HG03571 (cell line): Measurements from ENCODE around the gene HSPH1.

ENCODE experiments used
- ATAC-seq: cut with Tn5 transposase; IDR thresholded peaks from one replicate; pipeline ENCODE4 v1.9.1; 2021; ENCODE audit not compliant: unreplicated experiment

Gene HSPH1

DNA sequence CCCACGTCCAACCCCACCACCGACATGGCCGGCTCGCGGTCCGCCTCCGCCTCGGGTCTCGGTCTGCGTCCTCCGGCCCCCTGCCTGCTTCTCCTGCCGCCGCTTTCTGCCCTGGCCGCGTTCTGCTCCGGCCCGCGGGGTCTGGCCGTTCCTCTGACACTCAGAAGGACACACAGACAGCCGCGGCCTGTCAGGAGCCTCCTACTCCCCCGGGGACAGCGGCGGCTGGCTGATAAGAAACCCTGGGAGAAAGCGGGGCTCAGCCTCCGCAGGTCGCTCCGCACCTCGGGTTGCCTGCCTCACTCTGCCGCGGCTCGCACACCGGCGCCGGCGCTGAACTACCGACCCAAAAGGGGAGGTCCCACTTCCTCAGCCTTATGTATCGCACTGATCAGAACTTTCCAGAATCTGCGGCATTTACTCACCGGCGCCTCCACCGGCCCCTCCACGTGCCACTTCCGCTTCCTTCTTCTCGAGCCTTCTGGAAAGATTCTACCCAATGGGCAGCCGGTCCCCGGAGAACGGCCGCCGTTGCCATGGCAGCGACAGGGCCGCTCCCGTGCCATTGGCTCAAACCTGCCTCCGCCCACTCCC lies at the start of gene HSPH1:
TSS of gene HSPH1 (minus strand) at position 348 of the 594 bp plus-strand sequence. CDS start at position 26, 322 bp downstream.
- ATAC-seq: peak; percentile 80

DNA sequence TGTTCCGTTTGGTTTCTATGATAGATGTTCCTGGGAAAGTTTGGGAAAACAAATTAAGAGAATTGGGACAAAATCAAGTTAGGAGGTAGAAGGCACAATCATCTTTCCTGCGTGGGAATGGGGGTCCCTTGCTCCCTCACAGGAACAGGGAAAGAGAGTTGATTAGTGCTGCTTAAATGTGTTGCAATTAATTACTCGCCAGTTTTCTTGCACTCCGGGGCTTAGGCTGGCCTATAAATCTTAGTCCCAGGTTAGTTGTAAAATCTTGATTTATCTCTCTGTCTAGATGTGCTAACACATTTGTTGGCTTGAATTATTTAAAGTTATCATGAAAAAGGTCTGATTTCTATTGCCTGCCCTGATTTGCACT lies 48.1 kb upstream of the HSPH1 start:
- ATAC-seq: no peak

DNA sequence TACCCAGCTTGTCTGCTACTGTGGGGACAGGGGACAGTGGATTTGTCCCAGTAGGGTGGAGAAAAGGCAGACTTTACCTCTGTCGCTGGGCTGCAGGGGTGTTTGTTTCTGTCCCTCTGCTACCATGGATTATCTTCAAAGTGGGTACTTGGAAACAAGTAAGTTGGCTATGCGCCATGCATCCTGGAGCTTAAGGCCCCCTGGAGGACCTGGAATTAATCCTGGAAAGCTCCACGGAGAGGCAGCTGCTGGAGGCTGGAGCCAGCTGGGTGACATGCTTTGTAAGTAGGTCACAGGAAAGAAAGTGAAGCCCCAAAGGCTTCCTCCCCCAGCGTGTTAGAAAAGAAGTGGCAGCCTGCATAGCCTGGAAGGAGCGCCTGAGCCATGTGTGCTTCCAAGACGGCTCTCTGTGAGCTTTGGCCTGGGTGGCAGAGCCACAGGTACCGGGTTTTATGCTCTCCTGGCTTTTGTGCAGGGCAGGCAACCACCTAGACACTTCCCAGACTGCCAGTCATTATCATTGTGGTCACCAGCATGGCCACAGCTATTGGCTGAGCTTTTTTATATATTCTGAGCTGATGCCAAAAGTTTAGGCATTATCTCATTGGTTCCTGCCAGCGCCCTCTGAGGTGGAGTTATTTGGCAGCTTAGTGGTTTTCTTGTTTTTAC lies 47.6 kb upstream of the HSPH1 start:
- ATAC-seq: no peak

DNA sequence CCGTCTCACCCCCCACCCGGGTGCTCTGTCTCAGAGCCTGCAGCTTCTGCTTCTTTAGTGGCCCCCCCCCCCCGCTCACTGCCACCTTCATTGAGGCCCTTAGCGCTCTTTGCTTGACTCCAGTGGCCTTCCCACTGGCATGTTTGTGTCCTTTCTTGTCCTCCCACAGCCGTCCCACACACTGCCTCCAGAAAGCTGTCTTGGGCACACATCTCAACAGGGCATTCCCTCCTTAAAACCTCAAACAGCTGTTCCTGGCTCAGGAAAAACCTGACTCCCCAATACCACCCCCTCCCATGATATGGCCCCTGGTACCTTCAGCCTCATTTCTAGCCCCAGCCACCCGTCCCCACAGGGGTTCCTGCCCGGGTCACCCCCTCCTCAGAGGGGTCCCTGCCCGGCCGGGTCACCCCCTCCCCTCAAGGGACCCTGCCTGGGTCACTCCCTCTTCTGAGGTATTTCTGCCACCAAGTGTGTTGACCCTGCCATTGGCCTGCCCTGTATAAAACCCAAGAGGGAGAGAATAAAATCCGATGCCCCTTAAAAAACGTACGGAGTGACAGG lies 46.9 kb upstream of the HSPH1 start:
- no peak for ATAC-seq

DNA sequence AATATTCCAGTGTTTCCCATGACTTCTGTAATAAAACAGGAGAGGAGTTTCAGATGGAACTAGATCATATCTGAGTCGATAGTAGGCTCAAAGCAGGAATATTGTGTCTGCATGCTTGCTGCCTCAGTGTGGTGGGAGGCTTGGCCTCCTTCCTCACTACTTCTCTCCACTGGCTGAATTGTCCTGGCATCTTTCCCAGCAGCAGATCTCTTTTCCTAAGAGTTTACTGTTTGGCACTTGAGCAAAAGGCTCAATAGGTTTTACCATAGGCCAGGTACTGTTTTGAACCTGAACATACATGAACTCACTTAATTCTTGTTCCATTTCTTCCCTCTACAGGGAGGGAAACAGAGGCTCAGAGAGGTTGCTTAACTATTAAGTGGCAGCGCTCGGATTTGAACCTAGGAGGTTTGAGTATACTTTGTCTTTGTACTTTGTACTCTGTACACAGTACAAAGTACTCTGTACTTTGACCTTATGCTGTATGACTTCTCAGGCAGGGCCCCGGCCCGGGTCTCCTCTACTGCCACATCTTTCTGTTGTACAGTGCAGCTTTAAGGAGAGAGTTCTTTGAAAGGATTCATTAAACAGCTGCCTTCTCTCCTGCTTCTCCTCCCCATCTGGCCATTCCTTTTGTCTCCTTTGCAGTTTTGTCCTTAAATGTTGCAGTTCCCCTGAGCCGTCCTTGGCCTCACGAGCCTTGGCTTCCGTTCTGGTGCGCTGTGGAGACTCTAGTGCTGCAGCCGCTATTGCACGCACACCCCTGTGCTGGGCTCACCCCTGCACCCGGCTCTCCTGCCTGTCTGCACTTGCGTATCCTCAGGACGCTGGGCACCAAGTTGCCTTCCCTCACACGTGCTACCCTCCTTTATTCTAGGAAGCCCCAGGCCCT lies 46.2 kb upstream of the HSPH1 start:
- no peak for ATAC-seq

DNA sequence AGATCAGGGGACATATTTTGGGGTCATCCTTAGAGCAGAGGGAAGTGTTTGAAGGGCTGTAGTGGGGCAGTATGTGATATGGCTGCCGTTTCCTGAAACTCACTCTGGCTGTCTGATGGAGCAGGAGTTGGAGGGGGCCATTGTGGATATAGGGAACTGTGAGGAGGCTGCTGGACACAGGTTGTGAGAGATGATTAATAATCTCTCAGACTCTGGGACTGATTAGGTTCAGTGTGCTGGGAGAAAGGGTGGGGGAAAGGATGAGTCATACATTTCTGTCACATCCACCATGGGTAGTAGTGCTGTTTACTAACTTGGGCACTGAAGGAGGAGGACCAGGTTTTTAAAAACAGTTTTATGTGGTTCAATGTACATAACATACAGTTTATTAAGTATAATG lies 42.9 kb upstream of the HSPH1 start:
- no peak for ATAC-seq

DNA sequence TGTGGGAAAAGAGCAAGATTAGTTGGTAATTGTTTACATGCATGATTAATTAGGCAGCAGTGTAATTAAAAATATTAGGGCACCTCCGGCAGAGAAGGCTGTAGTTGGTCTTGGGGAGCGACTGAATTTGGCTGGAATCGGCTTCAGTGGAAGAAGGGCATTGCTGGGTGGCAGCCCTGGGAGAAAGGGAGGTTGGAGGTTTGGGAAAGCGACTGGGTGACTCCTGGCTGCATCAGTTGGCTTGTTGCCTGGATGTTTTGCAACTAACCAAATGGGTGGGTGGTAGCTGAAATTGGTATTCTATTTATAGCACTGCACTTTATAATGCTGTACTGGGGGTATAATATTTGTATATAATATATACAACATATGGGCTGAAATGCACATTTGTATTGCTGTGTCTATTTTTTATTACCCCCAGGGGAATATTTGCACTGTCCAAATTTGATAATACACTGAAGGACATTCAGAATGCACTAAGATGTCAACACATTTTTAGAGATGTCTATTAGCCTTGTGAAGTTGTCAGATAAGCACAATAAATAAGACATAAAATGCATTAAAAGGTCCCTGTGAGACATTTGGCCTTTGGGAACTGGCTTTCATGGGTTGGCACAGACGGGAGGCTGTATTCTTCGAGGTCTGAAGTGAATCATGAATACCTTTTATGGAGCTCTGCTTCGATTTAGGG lies 39.8 kb upstream of the HSPH1 start:
- no peak for ATAC-seq

DNA sequence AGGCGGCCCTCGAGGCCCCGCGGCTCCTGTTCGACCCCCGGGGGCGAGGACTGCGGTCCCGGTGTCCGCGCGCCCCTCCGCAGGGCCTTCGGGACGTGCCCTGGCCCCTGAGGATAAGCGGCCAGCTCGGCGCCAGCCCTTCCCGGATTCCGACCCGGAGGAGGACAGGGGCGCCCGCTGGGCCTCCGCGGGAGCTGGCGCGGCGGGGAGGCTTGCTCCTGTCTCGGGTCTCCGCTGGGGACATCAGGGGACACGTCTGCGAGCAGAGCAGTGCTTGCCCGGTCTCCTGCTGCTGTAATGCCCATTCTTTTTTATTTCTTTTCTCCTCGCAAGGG lies 38.9 kb upstream of the HSPH1 start:
- ATAC-seq: peak; percentile 26

DNA sequence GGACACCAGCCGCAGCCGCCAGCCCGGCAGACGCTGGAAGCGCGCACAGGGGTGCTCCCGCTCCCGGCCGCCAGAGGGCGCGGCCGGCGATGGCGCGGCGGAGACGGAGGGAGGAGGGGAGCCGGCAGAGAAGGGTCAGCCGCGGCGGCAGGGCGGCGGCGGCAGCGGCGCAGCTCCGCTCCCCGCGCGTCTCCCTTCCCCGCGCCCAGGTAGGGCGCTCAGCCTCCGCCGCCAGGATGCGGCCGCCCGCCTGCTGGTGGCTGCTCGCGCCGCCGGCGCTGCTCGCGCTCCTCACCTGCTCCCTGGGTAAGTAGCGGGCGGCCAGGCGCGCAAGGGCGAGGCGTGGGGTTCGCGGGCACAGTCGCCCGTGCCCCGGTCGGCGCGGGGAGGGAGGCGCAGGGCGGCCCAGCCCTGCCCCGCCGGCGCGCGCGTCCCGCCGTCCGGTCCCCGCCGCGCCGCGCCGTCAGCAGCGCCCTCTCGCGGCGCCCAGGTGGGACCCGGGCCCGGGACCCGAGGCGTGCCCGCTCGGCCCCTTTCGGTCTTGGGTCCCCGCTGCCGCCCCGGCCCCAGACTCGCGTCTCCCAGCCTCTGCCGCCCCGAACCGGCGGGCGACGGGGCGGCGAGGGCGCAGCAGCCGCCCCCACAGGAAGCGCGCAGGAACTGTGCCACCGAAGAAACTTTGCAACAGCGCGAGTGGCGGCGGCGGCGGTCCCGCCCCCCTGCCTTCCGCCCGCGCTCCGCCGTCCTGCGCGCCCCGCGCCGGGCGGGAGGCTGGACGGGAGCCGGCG lies 38.3 kb upstream of the HSPH1 start, which contains the start of gene B3GLCT:
TSS of gene B3GLCT (plus strand) at position 127 of the 788 bp plus-strand sequence. CDS start at position 237, 110 bp downstream.
- peak; percentile 82 for ATAC-seq

DNA sequence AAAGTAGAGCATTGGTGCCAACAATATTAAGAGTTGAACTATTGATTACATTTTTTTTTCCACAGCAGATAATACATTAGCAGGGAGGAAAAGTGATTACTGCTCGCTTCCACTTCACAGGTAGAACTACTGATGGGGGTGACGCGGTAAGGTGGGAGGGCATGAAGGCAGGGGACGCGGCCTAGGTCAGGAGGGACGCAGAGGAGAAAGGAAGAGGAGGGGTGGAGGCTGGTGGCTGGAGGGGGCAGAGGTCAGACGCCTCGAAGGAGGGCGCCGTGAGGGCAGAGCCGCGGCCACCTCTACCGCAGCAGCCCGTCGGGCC lies 37.8 kb upstream of the HSPH1 start:
- no peak for ATAC-seq

DNA sequence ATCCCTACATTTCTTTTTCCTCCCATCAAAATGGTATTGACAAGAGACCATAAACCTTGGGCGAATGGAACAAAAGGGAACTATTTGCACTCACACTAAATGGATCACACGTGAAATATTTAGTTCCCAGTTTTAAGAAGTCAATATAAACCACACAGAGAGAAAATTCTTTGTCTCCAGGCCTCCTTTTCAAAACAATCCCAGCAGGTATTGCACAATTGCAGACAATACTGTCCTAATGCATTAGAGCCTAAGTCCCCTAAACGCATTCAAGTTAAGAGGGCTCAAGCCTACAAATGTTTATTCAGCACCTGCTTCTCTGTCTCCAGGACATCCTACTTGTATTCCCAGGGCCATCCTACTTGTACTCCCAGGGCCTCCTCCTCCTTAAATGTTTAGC lies 36.8 kb upstream of the HSPH1 start:
- no peak for ATAC-seq

DNA sequence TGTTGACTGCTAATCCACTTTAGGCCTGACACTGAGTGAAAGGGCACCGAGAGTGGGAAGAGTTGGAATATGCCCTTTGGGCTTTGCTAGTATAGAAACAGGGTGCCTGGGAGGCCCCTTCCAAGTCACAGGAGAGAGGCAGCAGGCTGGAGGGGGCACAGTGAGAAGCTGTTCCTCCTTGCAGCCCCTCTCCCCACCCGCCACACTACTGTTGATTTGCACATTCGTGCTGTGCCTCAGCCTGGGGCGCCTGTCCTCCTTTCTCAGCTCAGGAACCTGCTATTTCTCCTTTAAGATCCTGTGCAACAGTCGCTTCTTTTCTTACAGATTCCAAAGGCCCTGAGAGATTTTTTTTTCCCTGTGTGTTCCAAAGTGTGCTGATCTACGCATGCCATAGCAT lies 35.3 kb upstream of the HSPH1 start:
- ATAC-seq: no peak

DNA sequence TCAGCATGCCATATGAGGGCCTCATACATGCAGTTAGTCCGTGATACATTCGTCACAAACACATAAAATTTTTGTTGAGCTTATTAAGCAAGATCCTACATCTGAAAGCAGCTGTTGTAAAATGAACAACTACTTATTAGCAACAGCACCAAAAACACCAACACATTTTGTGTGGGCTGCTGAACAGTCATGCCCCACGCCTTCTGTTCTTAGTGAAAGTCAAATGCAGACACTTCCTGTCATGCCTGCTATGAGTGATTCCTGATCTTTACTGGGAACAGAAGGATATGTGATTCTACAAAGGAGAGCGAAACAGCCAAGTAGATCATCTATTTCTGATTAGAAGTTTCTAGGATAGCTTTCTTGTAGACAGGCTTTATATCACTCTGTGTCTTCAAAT lies 33.9 kb upstream of the HSPH1 start:
- ATAC-seq: no peak

DNA sequence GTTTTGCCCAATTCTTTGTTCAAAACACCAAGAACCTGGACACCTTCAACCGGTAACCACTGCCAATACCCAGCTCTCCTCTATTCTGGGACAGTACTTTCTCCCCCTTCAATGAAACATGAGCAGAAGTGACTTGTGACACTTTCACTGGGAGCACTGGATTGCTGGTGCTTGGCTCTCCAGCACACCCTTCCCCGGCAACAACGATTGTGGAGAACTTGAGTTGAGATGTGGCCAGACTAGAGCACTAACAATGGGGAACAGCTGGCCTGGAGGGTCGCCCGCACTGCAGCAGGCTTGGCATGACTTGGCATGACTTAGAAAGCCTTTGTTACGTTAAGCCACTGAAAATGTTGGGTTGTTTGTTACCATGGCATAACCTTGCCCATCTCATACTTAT lies 30.6 kb upstream of the HSPH1 start:
- ATAC-seq: no peak

DNA sequence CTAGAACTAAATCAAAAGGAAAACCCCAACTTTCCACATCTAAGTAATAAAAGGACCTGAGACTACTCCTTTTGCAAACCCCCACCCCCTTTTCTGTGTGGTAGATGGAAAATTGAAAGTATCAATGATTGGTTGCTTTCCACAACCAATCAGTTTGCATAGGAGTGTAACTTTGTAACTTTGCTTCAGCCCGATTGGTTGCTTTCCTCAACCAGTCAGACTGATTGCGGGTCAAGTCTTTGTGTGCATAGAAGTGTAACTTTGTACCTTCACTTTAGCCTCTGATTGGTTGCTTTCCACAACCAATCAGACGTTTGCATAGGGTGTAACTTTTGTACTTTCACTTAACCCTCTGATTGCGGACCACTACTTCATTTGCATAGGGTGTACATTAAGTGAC lies 30.0 kb upstream of the HSPH1 start:
- no peak for ATAC-seq

DNA sequence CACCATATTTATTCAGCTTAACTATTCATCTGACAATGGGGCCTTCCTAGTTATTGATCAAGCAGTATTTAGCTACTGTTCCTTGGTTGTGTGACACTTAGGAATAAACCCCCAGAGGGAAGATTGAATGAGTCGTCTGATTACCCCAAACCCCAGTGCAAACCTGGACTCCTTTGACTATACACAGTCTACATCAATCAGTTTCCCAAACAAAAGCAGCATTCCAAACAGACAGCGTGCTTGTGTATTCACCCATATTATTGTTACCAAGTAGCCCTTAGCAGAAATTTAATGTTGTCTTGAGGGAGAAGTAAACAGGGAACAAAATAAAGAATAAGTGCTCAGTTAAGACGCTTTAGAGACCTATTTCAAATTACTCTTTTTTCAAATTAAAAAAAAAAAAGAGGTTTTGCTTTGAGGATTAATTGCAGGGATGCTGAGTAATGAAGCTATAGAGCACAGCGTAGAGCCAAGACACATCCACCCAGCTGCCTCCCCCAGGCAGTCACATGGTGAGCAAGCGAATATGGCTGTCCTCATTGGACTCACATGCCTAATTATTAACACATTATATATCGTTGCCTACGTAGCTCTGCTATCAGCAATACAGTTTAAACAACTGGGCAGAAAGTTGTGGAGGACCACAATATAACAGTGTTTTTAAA lies 23.4 kb upstream of the HSPH1 start:
- no peak for ATAC-seq

DNA sequence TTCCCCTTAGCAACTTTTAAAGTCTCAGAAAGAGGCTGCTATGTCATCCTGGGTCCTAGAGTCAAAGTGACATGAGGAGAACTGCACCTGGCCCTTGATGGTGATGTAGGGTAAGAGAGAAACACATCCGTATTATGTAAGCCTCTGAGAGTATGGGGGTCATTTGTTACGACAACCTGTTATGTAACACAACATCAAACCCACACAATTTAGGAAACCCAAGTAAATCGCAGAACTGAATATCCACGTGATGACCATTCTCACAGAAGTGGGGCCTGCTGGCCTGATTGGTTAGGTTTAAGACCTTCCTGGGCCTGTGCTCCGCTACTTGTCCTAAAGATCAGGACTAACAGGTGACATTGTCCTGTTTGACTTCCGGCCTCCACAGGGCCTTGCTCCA lies 22.7 kb upstream of the HSPH1 start:
- ATAC-seq: no peak

DNA sequence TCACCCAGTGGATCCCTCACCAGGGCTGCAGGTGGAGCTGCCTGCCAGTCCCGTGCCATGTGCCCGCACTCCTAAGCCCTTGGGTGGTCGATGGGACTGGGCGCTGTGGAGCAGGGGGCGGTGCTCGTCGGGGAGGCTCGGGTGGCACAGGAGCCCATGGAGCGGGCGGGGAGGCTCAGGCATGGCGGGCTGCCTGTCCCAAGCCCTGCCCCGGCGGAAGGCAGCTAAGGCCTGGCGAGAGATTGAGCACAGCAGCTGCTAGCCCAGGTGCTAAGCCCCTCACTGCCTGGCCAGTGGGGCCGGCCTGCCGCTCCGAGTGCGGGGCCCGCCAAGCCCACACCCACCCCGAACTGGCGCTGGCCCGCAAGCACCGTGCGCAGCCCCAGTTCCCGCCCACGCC lies 21.3 kb upstream of the HSPH1 start:
- ATAC-seq: no peak

DNA sequence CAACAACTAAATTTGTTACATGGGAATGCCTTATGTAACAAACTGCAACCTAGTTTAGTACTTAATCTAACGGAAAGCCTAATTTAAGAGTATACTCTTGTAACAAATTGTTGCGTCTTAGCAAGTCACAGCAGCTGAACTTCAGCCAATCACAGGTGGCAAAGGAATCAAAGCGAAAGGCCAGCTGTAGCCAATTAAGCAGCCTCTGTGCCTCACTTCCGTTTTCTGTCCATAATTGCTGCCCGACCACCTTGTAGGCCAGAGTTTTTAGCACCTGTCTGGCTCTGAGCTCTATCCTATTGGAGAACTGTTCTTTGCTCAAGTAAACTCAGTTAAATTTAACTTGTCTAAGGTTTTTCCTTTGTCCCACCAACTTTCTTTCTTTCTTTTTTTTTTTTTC lies 18.1 kb upstream of the HSPH1 start:
- ATAC-seq: no peak

DNA sequence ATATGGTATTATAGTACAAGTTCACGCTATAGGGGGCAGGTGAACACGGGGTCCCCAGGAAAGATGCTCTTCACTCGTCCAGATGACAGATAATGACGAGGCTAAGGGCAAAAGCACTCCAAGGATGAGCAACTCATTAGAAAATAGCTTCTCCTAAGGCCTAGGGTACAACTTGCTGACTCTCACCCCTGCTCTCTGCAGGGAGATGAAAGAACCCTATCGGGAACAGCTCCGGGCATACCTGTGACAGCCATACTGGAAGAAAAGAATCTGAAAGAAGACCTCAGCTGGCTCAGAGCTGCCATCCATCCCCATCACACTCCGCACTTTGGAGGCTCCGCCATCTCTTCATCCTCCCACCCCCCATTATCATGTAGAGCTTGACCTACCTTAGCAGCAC lies 17.5 kb upstream of the HSPH1 start:
- ATAC-seq: no peak
